ENCODE data around the gene YY1. TPM values are rescaled to one million over a fixed set of nuclear protein-coding genes. Genes with fewer than 3 reads are reported as not detected.

The YY1 gene
- total RNA-seq, 1 donor: 43.3 TPM

DNA sequence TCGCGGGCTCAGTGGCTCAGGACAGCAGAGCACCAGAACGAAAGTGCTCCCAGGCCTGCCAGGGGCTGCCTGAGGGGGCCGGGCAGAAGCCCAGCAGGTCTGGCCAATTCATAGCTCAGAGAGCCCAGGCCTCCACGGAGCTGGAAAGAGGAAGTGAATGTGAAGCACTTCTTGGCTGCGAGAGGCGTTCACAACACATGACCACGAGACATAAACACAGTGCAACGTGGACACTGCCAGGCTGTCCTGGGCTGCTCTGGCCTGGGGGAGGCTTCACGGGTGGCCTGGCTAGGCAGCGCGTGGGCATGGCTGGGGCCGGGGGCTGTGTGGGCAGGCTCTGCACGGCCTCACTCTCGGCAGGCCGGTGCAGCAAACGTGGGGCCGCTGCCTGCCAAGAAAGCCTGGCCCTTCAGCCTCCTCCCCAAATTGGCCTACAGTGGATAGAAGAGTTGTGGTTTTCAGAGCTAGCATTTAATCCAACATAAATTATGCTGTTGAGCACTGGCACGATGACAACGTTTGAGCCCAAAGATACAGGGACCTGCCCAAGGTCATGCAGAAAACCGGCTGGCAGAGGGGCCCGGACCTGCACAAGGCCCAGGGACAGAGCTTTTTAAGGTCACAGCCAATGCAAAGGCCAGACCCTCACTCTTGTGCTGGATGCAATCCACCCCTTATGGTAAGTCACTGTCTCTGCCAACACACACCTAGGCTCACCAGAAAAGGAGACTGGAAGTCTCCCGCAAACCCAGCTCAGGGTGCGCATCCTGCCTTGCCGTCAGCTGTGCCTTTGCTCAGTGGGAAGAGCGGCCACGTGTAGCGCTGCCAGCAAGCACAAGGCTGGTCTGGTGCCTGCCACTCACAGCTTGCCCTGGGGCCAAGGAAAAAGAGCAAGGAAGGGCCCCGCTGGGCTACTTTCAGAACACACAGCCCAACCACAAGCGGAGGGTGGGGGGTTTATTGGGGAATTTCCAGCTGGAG lies 58.7 kb downstream of the YY1 start:
- TF ChIP-seq, protein P1, sequence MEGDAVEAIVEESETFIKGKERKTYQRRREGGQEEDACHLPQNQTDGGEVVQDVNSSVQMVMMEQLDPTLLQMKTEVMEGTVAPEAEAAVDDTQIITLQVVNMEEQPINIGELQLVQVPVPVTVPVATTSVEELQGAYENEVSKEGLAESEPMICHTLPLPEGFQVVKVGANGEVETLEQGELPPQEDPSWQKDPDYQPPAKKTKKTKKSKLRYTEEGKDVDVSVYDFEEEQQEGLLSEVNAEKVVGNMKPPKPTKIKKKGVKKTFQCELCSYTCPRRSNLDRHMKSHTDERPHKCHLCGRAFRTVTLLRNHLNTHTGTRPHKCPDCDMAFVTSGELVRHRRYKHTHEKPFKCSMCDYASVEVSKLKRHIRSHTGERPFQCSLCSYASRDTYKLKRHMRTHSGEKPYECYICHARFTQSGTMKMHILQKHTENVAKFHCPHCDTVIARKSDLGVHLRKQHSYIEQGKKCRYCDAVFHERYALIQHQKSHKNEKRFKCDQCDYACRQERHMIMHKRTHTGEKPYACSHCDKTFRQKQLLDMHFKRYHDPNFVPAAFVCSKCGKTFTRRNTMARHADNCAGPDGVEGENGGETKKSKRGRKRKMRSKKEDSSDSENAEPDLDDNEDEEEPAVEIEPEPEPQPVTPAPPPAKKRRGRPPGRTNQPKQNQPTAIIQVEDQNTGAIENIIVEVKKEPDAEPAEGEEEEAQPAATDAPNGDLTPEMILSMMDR (IDR thresholded peaks at IDR 0.05; ENCODE audit: insufficient read depth, low read length): no peak
- H3K4me3 ChIP-seq (ENCODE audit: low read depth, low read length): peak overlapping the region; percentile 35
- DNase-seq (ENCODE audit: low read depth): peak; percentile 90

DNA sequence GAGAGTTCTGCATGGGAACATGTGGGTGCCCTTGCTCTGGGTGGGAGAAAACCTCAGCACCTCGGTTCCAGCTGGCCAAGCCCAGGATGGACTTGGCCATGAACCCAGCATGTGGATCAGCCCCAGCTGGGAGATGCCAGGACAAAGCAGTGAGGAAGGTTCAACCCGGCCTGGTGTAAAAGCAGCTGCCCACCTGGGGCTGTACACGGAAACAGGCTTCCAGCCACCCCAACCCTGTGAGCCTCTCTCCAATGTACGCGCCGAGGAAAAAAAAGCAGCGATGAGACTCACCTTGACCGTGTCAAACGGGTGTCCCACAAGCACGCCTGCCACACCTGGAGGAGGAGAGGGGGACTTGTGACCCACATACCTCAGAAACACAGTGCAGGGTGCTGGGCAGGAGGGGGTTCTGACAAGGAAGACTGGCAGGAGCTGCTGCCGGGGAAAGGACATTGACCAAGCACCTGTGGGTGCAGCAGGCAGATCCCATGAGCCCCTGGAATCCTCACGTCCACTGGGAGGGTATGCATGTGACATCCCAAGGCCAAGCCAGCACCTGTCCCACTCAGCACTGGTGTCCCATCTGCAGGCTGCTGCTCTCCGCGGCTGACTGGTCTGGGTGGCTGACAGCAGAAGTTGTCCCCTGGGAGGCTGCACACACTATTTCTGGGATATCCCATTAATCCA lies 59.8 kb downstream of the YY1 start:
- TF ChIP-seq, protein P1 (IDR thresholded peaks at IDR 0.05; ENCODE audit: insufficient read depth, low read length): no peak
- DNase-seq (ENCODE audit: low read depth): no peak
- no peak overlapping the region for H3K4me3 ChIP-seq (ENCODE audit: low read depth, low read length)

DNA sequence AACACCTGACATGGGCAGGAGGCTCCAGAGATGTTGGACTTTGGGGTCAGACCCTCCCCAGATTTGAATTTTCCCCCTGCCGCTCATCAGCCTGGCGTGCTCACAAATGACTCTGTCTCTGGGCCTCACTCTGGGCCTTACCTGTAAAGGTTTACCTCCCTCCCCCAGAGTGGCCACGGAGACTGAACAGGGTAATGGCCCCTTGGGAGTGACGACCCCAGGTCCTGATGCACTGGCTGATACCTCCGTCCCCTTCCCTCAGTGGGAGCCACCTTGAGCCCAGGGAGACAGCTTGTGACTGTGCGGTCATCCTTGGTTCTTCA lies 60.3 kb downstream of the YY1 start:
- TF ChIP-seq, protein P1 (IDR thresholded peaks at IDR 0.05; ENCODE audit: insufficient read depth, low read length): no peak
- DNase-seq (ENCODE audit: low read depth): no peak
- H3K4me3 ChIP-seq (ENCODE audit: low read depth, low read length): no peak overlapping the region

DNA sequence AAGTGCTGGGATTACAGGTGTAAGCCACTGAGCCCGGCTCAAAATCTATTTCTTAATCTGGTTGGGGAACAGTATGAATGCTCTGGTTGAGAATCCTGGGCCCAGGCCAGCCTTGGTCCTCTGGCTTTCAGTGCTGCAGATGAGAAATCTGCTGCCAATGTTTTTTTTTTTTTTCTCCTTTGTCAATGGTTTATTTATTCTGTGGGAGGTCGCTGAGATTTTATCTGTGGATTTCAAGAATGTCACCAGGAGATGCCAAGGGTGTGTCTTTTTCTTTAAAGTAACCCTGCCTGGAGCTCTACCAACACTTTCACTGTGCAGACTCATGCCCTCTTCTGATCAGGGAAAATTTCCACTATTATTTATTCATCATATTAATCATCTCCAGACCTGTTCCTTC lies 63.7 kb downstream of the YY1 start:
- TF ChIP-seq, protein P1 (IDR thresholded peaks at IDR 0.05; ENCODE audit: insufficient read depth, low read length): no peak
- DNase-seq (ENCODE audit: low read depth): peak; percentile 61
- no peak overlapping the region for H3K4me3 ChIP-seq (ENCODE audit: low read depth, low read length)

DNA sequence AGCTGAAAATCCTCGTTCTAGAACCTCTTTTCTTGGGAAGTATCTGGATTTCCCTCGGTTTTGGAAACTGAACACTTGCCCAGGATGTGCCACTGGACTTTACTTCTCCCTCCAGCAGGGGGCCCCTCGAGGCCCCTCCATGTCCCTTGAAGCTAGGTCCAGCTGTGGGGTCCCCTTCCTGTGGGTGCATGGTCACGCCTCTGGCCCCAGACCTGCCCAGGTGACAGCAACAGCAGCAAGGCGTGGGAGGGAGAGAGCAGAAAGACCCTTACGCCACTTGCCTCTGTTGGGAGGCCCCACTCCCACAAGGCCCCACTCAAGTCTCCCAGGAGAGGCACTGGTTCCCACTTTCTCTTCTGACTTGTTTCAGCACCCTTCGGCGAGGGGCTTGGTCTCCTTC lies 64.2 kb downstream of the YY1 start:
- peak; percentile 15 for DNase-seq (ENCODE audit: low read depth)
- TF ChIP-seq, protein P1 (IDR thresholded peaks at IDR 0.05; ENCODE audit: insufficient read depth, low read length): peak; percentile 65
- no peak overlapping the region for H3K4me3 ChIP-seq (ENCODE audit: low read depth, low read length)

DNA sequence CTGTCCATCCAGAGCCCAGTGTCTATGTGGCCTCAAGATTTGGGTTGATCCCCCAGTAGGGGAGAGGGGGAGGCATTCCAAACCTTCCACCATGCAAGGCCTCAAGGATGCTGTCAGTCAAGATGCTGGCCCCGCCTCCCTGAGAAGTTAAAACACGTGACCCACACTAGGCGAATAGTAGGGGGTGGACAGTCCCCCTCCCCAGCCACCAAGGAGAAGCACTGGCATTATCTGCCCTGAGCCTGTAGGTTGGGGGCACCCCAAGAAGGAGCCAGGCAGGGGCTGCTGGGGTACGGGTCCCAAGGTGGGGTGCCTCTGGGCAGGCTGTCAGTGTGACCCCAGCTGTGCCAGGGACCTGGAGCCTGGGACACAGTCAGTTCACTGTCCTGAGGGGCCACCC lies 65.0 kb downstream of the YY1 start:
- TF ChIP-seq, protein P1 (IDR thresholded peaks at IDR 0.05; ENCODE audit: insufficient read depth, low read length): no peak
- no peak overlapping the region for H3K4me3 ChIP-seq (ENCODE audit: low read depth, low read length)
- DNase-seq (ENCODE audit: low read depth): no peak
